Measurements from ENCODE around the gene TRIP11.

Gene TRIP11

GRCh38 chr14:92009604-92010003 is 30.3 kb downstream of the TRIP11 start:
- DNase-seq, result no peak

- no peak for DNase-seq
Measured at GRCh38 chr14:92005019-92005418, 34.8 kb downstream of the TRIP11 start.

- DNase-seq, result no peak
Measured at GRCh38 chr14:92004062-92004461, 35.8 kb downstream of the TRIP11 start.

GRCh38 chr14:91998667-91999570 is 40.9 kb downstream of the TRIP11 start:
- DNase-seq, result no peak

- no peak for DNase-seq
Measured at GRCh38 chr14:91997492-91997891, 42.4 kb downstream of the TRIP11 start.

DNA sequence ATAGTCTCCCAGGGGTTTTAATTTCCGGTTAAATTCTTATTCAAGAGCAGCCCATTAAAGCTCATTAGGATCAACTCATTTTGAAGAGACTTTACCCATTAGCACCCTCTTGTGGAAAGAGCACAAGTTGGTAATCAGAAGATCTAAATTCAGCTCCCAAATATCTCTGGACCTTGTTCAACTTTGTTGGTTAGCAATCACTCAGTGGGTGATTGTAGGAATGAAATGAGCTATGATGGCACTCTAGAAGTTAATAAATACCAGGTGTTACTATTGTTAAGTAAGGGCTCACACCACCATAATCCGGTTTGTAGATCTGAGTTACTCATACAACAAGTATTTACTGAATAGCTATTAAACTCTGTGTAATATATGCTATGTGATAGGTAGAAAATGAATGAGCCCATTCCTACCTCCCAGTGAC is 42.9 kb downstream of the TRIP11 start:
- DNase-seq, result peak; percentile 89

GRCh38 chr14:91987192-91987591 is 52.7 kb downstream of the TRIP11 start:
- DNase-seq, result no peak

DNA sequence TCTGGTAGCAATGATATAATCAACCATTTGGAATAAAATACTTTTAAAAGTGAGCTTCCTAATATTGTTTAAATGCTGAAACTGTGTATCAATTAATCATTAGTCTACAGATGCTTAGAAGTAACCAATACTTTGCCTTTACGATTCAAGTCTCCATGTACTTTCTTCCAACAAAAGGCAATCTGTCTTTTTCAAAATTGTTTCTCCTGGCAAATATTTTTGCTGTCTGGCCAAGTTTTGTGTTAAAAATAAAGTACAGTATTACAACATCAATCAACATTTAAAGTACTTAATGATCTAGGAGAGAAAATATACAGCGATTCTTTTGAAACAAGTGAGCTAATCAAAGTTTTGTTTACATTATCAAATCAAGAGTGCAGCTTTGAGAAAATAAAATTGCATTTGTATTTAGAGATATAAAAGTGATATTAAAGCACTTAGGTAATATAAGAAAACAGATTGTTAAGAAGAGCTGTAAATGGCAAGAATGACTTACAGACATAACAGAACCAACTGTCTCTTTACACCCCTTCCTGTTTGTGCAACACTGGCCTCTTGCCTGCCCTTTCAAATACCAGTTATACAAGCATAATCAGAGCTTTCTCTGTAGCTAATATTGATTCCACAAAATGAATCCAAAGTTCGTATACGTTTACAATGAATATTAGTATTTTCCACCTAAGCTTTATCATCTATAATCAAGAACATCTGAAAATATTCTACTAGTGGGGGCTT is 54.2 kb downstream of the TRIP11 start:
- DNase-seq, result no peak

DNA sequence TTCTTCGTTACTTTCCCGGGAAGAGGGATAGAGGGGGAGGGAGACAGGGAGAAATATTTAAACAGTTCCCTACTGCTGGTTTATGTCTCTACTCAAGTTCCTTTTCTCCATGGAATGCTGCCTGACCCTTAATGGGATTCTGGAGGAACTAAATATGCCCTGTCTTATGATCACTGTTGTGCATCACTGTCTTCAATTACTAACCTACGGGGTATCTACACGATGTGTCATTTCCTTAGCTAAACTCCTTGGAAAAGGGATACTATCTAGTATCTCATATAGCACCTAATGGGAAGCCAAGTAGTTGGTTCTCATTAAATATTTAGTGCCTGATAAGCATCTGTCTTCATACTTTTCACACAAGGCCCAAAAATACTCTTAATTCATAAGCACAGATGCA is 54.9 kb downstream of the TRIP11 start:
- no peak for DNase-seq

DNA sequence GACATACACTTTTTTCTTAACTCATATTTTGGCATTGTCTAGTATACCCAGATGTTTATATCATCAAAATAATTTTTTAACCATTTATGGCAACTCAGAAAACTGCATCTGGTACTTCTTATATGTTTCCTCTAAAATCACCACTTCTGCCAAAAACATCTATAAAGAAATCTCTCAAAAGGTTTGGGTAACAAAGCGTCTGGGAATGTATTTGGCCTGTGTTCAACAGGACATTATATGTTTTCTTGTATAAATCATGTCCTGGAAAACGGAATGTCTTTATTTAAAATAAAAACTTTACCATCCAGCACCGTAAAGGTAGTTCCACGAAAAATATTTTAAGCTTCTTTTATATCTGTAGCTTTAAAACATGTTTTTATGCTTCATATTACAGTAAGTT is 56.3 kb downstream of the TRIP11 start:
- no peak for DNase-seq

GRCh38 chr14:91980157-91980556 is 59.7 kb downstream of the TRIP11 start:
- no peak for DNase-seq

DNA sequence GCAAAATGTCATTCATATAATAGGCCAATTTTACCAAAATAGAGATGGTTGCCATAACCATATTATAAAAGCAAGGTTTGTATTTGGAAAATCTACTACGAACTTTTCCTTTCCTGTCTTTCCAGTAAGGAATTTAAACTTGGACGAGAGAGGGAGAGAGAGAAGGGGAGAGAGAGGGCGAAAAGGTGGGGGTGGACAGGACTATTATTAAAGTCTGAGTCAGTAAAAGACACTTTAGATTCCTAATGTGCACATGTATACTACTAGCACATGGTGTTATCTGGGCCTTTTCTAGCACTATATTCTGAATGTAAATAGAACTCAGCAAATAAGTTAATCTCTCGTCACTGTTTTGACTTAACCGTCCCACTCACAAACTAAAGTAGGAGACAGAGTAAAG is 62.0 kb downstream of the TRIP11 start:
- DNase-seq, result no peak

- DNase-seq, result no peak
Measured at GRCh38 chr14:91975763-91976162, 64.1 kb downstream of the TRIP11 start.

DNA sequence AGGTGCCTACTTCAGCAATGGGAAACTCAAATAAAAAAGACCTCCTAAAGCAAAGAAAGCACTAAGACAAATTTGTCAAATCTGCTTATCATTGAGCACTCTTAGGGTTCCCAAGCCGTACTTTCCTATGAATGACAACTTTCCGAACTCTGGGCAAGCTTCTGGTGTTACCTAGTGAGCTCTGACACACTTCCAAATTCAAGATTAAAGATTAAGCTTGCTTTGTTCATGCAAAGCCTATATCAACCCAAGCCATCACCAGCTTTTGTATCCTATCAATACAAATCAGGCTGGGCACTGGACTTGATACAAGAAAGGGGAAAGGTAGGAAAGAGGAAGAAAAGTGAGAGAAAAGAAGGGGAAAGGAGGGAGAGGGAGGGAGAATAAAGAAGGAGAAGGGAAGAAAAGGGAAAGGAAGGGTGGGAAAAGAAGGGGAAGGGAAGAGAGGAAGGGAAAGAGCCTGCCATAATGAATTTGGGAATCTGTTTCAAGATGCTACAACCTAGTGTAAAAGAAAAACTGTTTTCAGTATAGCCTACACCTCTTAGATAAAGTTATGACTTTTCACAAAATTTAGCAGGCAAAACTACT is 68.6 kb downstream of the TRIP11 start:
- no peak for DNase-seq

- no peak for DNase-seq
Measured at GRCh38 chr14:91968280-91968679, 71.6 kb downstream of the TRIP11 start.

DNA sequence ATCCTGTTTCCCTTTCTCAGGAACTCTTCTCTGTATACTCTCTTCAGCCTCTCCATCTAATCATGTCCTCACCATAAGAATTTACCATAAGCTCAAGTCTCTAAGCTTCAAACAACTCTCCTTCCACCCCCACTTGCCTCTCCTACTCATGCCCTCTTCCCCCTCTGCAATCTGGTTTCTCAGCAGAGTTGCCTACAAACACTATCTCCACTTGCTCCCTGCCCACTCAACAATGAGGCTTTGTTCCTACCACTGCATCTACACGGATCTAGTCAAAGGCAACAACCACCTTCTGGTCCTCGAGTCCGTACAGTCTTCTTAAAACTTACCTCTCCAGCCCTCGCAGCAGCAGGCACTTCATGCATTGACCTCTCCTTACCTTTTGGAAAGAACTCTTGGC is 75.1 kb downstream of the TRIP11 start:
- DNase-seq, result no peak

DNA sequence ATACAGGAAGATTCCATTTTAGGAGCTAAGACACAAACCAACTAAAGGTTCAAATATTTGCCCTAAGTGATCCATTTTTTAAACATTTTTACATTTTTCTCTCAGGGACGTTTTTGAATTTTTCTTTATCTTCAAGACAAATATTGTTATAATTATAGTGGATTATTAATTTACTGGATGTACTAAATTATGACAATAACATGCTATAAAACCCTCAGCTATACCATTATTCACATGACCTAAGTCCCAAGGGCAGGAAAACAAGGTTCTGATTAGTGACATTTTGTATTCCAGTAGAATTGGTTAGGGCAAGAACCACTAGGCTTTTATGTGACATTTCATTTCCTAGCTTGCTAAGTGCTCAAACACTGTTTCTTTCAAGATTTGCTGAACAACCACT is 75.8 kb downstream of the TRIP11 start:
- no peak for DNase-seq

DNA sequence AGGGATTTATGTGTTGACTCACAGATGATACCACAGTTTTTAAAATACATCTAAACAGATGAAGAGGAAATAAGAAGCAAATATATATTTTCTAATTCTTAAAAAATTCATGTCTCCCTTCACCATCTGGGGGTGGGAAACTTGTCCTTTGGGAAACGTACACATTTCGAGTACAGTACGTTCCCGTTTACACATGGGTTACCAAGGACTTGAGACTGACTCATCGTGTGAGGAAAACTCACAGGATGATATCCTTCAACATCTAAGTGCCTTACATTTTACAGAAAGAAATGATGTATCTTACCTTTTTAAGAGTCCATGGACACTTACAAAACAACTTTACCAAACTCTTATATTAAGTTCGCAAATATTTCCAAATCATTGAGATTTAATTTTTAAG is 76.4 kb downstream of the TRIP11 start:
- no peak for DNase-seq

DNA sequence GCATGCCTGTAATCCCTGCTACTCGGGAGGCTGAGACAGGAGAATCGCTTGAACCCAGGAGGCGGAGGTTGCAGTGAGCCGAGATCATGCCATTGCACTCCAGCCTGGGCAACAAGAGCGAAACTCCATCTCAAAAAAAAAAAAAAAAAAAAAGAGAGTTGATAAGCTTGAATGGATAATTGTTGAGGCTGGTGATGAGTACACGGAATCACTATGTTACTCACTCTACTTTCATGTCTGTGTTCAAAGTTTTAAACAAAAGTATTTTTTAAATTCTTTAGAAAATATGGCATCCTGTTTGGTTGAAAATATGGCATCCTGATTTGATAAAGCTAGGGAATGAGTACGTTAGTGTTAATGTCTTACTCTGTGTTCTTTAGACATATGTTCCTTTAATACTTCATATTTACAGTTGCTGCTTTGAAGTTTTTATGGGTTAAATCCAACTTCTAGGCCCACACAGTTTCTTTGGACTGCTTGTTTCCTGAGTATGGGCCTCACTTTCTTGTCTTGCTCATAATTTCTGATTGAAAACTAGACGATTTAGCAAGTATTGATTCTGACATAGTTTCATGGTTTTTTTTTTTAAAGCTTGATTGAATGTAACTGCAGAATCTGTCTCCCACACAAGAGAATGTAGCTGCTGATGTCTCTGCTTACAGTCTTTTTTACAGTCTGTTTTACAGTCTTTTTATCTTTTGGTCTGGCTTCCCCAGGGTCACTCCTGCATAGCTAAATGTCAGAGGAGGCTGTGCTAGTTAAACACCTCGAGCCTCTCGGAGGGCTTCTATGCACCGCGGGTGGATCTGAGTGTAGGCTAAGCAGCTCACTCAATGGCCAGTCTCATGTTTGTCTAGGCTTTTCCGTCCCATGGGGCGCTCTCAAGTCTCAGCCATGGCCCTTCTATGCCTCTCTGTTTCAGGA is 78.3 kb downstream of the TRIP11 start:
- no peak for DNase-seq

GRCh38 chr14:91957876-91958313 is 82.0 kb downstream of the TRIP11 start:
- DNase-seq, result no peak

- no peak for DNase-seq
Measured at GRCh38 chr14:91956616-91957015, 83.2 kb downstream of the TRIP11 start.

- DNase-seq, result no peak
Measured at GRCh38 chr14:91955168-91955567, 84.7 kb downstream of the TRIP11 start.
